GM12878 (cell line): ENCODE results near the gene CABLES1. TPM values are rescaled to one million over a fixed set of nuclear protein-coding genes. Genes with fewer than 3 reads are reported as not detected.
"Not testable (repeated sequence)": the region's sequence is repeated elsewhere in the genome, so short reads cannot be mapped to it uniquely, and the experiment has no call there.

ENCODE experiments used
- ATAC-seq: fragments of 200-7000 bp; cut with Tn5 transposase; 3 replicates; pipeline ENCODE4 v1.9.1; 2020; ENCODE audit warnings: mild to moderate bottlenecking, moderate library complexity
- BruUV-seq: library from RNA; stranded (reverse); fragments of 400-500 nt; replicated peaks from 2 replicates; lab custom pipeline; 2021; lab: Mats Ljungman, UMichigan
- CTCF ChIA-PET: fragments of 300-600 bp; sonication (Branson Sonifier 250); formaldehyde crosslinking; extraction: SDS; loops from one replicate; lab custom pipeline; 2021; ENCODE audit warnings: inconsistent platforms; lab: Yijun Ruan, JAX
- POLR2A ChIA-PET: fragments of 350-600 bp; formaldehyde crosslinking; extraction: SDS; loops from one replicate; lab custom pipeline; 2021; ENCODE audit warnings: inconsistent platforms; lab: Charles Lee
- RAD21 ChIA-PET: fragments of 300-600 bp; sonication (Branson Sonifier 250); formaldehyde crosslinking; loops from one replicate; lab custom pipeline; 2023; ENCODE audit warnings: antibody characterized with exemption; ENCODE audit not compliant: unreplicated experiment; lab: Charles Lee
- SMC1A ChIA-PET: fragments of 300-600 bp; sonication (Branson Sonifier 250); formaldehyde crosslinking; loops from one replicate; lab custom pipeline; 2023; ENCODE audit not compliant: unreplicated experiment, uncharacterized antibody; lab: Charles Lee
- DNase-seq: peaks from one replicate; pipeline ENCODE4 v3.0.0-alpha.2; 2011; ENCODE audit warnings: low read depth, low spot score
- FAIRE-seq: peaks from 3 replicates; lab custom pipeline; 2011; peaks lifted over from hg19 to GRCh38; lab: Jason Lieb, UNC
- H2AFZ ChIP-seq: 2 replicates; pipeline ENCODE4 v1.6.0; 2011; ENCODE audit warnings: low read depth, low read length, control low read depth; ENCODE audit not compliant: control insufficient read depth
- H3K27ac ChIP-seq: 2 replicates; pipeline ENCODE4 v1.5.1; 2011; ENCODE audit warnings: control low read depth; ENCODE audit not compliant: control insufficient read depth, insufficient read depth
- H3K27me3 ChIP-seq, 2 experiments: replicated peaks in 1 of 2; 2 replicates each; pipeline versions ENCODE4 v1.6.0 to v1.6.1; 2011; ENCODE audit warnings: low read length in 1 of 2; ENCODE audit not compliant: control insufficient read depth in 2 of 2, insufficient read depth in 2 of 2
- H3K36me3 ChIP-seq, 2 experiments: 2 replicates each; pipeline ENCODE4 v1.5.1; 2011; ENCODE audit warnings: low read length in 1 of 2; ENCODE audit not compliant: control insufficient read depth in 2 of 2, insufficient read depth in 2 of 2
- H3K4me1 ChIP-seq: 2 replicates; pipeline ENCODE4 v1.6.1; 2011; ENCODE audit warnings: mild to moderate bottlenecking, low read length, moderate library complexity, mixed read lengths; ENCODE audit not compliant: control insufficient read depth, insufficient read depth
- H3K4me2 ChIP-seq: 2 replicates; pipeline ENCODE4 v1.6.0; 2011; ENCODE audit warnings: control low read depth; ENCODE audit not compliant: control insufficient read depth, insufficient read depth
- H3K4me3 ChIP-seq: fragments of 200-600 bp; sonication (generic); 2 replicates; pipeline ENCODE4 v1.5.1; 2016
- H3K79me2 ChIP-seq: 2 replicates; pipeline ENCODE4 v1.6.0; 2011; ENCODE audit warnings: low read length; ENCODE audit not compliant: control insufficient read depth, insufficient read depth
- H3K9ac ChIP-seq: 2 replicates; pipeline ENCODE4 v1.8.0; 2011; ENCODE audit warnings: low read length, control low read depth, mixed read lengths; ENCODE audit not compliant: control insufficient read depth, insufficient read depth
- H3K9me3 ChIP-seq: replicated peaks from 3 replicates; pipeline ENCODE4 v1.5.1; 2011; ENCODE audit warnings: mild to moderate bottlenecking, low read length; ENCODE audit not compliant: control insufficient read depth, insufficient read depth
- H4K20me1 ChIP-seq: 2 replicates; pipeline ENCODE4 v1.6.0; 2011; ENCODE audit not compliant: control insufficient read depth, insufficient read depth
- POU2F2 ChIP-seq: IDR thresholded peaks from 3 replicates; pipeline ENCODE4 v1.6.1; 2011; ENCODE audit warnings: low read depth, mild to moderate bottlenecking, low read length, borderline replicate concordance
- SUPT20H ChIP-seq: IDR thresholded peaks from 2 replicates; pipeline ENCODE4 v1.6.1; 2011; ENCODE audit warnings: low read depth, mild to moderate bottlenecking, low read length, moderate library complexity, borderline replicate concordance; ENCODE audit not compliant: control insufficient read depth
- WGBS: methylation state at CpG from one replicate; pipeline ENCODE4 v1.1.6; 2016; ENCODE audit warnings: low lambda C conversion rate; ENCODE audit not compliant: insufficient replicate concordance, insufficient coverage; ENCODE audit errors: missing lambda C conversion rate; 5-methylcytosine and 5-hydroxymethylcytosine counted together
- in situ Hi-C: fragments of 300-500 bp; cut with MboI; formaldehyde crosslinking; loops from 9 replicates; pipeline ENCODE4 v1.14.3; 2018; ENCODE audit warnings: mixed read lengths
- intact Hi-C: fragments of 100-400 bp; cut with micrococcal nuclease; formaldehyde crosslinking; loops from one replicate; pipeline ENCODE4 v1.14.2; 2022; ENCODE audit not compliant: unreplicated experiment
- polyA plus RNA-seq, 11 experiments: library from polyadenylated mRNA; depleted of rRNA in 4 of 11; unstranded in 6 of 11; stranded (reverse) in 5 of 11; fragments of >200 nt; fragmentation: Nextera tagmentation in 4 of 11; fragmentation: Illumina TruSeq in 1 of 11; extraction: Ambion mirVana in 4 of 11; extraction: Trizol in 1 of 11; gene quantifications; 1 replicate in 1 of 11; 2 replicates in 10 of 11; pipeline versions ENCODE4 v1.2.1 to v1.2.3, GENCODE V29; 2011 to 2016; ENCODE audit warnings: inconsistent platforms in 2 of 11, missing spikeins in 2 of 11, low read depth in 1 of 11
- total RNA-seq, 4 experiments: library from RNA; depleted of rRNA in 3 of 4; stranded (reverse); fragments of >200 nt in 3 of 4; fragmentation: Illumina TruSeq in 1 of 4; extraction: Trizol in 1 of 4; gene quantifications; 2 replicates each; pipeline versions ENCODE4 v1.2.1 to v1.2.3, GENCODE V29; 2013 to 2021
- TF ChIP-seq, protein P1 (sequence below): fragments of 450-650 bp; IDR thresholded peaks from 2 replicates; pipeline ENCODE4 v1.6.1; 2016; ENCODE audit warnings: mild to moderate bottlenecking

Gene CABLES1
- total and polyA plus RNA-seq, 10 of the 15 experiments (the other 5 are each of a cell fraction or from before 2014, with no cell fraction given), result 2.9 to 27.2 (median 8.2) TPM

- ChIA-PET CTCF (interaction anchor here (1.0 to 1.2 kb wide), 2 partner anchors 8 to 359 kb away, joined by 3 read pairs; no protein-coding TSS in a partner anchor), SMC1A (interaction anchor here (0.6 to 1.0 kb wide), 2 partner anchors 41 to 69 kb away, joined by 3 read pairs; no protein-coding TSS in a partner anchor), POLR2A (interaction anchor here (0.6 kb wide), 1 partner anchor 214 kb away, joined by 3 read pairs; no protein-coding TSS in a partner anchor), RAD21 (no interaction called here)
- intact Hi-C loops (no loop called here), in situ Hi-C loops (no loop called here)
- no peak overlapping the region for H3K9ac ChIP-seq
- no peak overlapping the region for H3K27ac ChIP-seq
- H3K27me3 ChIP-seq, result no peaks in the 10 kb centered on the region
- ATAC-seq, result no peak
- H4K20me1 ChIP-seq, result no peaks in the 10 kb centered on the region
- H3K4me3 ChIP-seq, result no peak overlapping the region
- 98% methylated on average over 2 of the region's 2 CpGs for WGBS
- no peak overlapping the region for H3K4me2 ChIP-seq
- no peak overlapping the region for H2AFZ ChIP-seq
- no peaks in the 10 kb centered on the region for H3K4me1 ChIP-seq
- BruUV-seq, result no TSS peak
- peaks cover 33% of the 10 kb centered on the region for H3K79me2 ChIP-seq
- H3K36me3 ChIP-seq, result no peaks in the 10 kb centered on the region; a peak in 2 of 4 replicates
- TF ChIP-seq SUPT20H (no peak), POU2F2 (no peak)
- TF ChIP-seq, protein P1, sequence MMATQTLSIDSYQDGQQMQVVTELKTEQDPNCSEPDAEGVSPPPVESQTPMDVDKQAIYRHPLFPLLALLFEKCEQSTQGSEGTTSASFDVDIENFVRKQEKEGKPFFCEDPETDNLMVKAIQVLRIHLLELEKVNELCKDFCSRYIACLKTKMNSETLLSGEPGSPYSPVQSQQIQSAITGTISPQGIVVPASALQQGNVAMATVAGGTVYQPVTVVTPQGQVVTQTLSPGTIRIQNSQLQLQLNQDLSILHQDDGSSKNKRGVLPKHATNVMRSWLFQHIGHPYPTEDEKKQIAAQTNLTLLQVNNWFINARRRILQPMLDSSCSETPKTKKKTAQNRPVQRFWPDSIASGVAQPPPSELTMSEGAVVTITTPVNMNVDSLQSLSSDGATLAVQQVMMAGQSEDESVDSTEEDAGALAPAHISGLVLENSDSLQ, result no peak
- FAIRE-seq, result no peak
- H3K9me3 ChIP-seq, result no peaks in the 10 kb centered on the region
- no peak for DNase-seq
Measured at GRCh38 chr18:23158058-23158457, 22.8 kb downstream of the CABLES1 start.

DNA sequence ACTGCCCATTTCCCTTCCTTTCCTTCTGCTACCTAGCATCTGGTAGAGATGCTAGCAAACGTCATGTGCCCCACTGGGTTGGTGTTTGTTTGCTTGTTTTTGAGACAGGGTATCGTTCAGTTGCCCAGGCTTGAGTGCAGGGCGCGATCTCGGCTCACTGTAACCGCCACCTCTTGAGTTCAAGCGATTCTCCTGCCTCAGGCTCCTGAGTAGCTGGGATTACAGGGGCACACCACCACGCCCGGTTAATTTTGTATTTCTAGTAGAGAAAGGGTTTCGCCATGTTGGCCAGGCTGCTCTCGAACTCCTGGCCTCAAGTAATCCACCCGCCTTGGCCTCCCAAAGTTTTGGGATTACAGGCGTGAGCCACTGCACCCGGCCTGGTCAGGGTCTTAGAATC, 23.6 kb downstream of the CABLES1 start:
- not testable (repeated sequence) for BruUV-seq

More for the DNA sequence above, 23.6 kb downstream of the CABLES1 start:
- ATAC-seq, H3K4me1 ChIP-seq, H4K20me1 ChIP-seq, H2AFZ ChIP-seq, DNase-seq, H3K9ac ChIP-seq, FAIRE-seq, H3K27me3 ChIP-seq, H3K36me3 ChIP-seq, intact Hi-C loops, in situ Hi-C loops, H3K27ac ChIP-seq, H3K4me3 ChIP-seq, H3K9me3 ChIP-seq, H3K4me2 ChIP-seq: not testable (repeated sequence)
- RAD21 ChIA-PET, result interaction anchor here (1.5 kb wide), 1 partner anchor 21 kb away, joined by 3 read pairs; no protein-coding TSS in a partner anchor
- peaks cover 33% of the 10 kb centered on the region for H3K79me2 ChIP-seq
- 94% methylated on average over 13 of the region's 14 CpGs for WGBS
- SMC1A ChIA-PET, result interaction anchor here (0.7 to 1.6 kb wide), 4 partner anchors 10 to 422 kb away, joined by 3 to 5 read pairs (median 3); no protein-coding TSS in a partner anchor
- CTCF ChIA-PET, result interaction anchor here (0.7 to 1.7 kb wide), 3 partner anchors 9 to 18 kb away, joined by 3 to 4 read pairs (median 3); no protein-coding TSS in a partner anchor
- POLR2A ChIA-PET, result interaction anchor here (0.5 to 1.0 kb wide), 2 partner anchors 48 to 65 kb away, joined by 3 to 6 read pairs; no protein-coding TSS in a partner anchor
